AG09319 (cell line): ENCODE data around the gene MRPS12.

Experiments
- DNase-seq: peaks from one replicate; pipeline ENCODE4 v3.0.0-alpha.2; 2010; ENCODE audit warnings: low read depth; ENCODE audit errors: extremely low read depth
- CTCF ChIP-seq: IDR thresholded peaks from 2 replicates; pipeline ENCODE4 v1.5.1; 2011; ENCODE audit warnings: low read depth, mild to moderate bottlenecking, inconsistent platforms, low read length, moderate library complexity

MRPS12 gene

GRCh38 chr19:38978326-38978689, 47.6 kb downstream of the MRPS12 start:
- TF ChIP-seq CTCF = no peak
- DNase-seq = no peak

- no peak for TF ChIP-seq CTCF
- DNase-seq = no peak
Measured at GRCh38 chr19:38979812-38980211, 49.1 kb downstream of the MRPS12 start.

GRCh38 chr19:38980583-38981374, 50.0 kb downstream of the MRPS12 start:
- DNase-seq = no peak
- TF ChIP-seq CTCF = no peak
